Esophagus mucosa (tissue), 1 donor: ENCODE data around the gene BAZ1A. TPM values are rescaled to one million over a fixed set of nuclear protein-coding genes. Genes with fewer than 3 reads are reported as not detected.
"Not testable (repeated sequence)": the region's sequence is repeated elsewhere in the genome, so short reads cannot be mapped to it uniquely, and the experiment has no call there.

ENCODE experiments used
- ATAC-seq: fragments of 200-7000 bp; cut with Tn5 transposase; one replicate; pipeline ENCODE4 v1.9.1; 2020
- total RNA-seq: library from RNA; stranded (reverse); gene quantifications from one replicate; pipeline ENCODE4 v1.2.4, GENCODE V29; 2023
- donor health status: DM: yes; HTN: yes; CAD: no.

BAZ1A gene
- total RNA-seq, 1 donor from 2014 or later = 34.6 TPM

- no peak for ATAC-seq
Observed at GRCh38 chr14:34857689-34858449, 17.3 kb downstream of the BAZ1A start.

GRCh38 chr14:34853041-34853440 is 22.1 kb downstream of the BAZ1A start:
- ATAC-seq = no peak

GRCh38 chr14:34851395-34851794 is 23.8 kb downstream of the BAZ1A start:
- ATAC-seq = no peak

- no peak for ATAC-seq
Observed at GRCh38 chr14:34845869-34846268, 29.3 kb downstream of the BAZ1A start.

- peak; percentile 100 for ATAC-seq
Observed at GRCh38 chr14:34843011-34843554, 32.1 kb downstream of the BAZ1A start.

GRCh38 chr14:34837801-34838322 is 37.3 kb downstream of the BAZ1A start:
- no peak for ATAC-seq

GRCh38 chr14:34835312-34835711 is 39.8 kb downstream of the BAZ1A start:
- ATAC-seq = peak; percentile 17

- ATAC-seq = no peak
Observed at GRCh38 chr14:34833549-34834523, 41.3 kb downstream of the BAZ1A start.

GRCh38 chr14:34826661-34827060 is 48.5 kb downstream of the BAZ1A start:
- peak; percentile 58 for ATAC-seq

GRCh38 chr14:34824826-34825225 is 50.3 kb downstream of the BAZ1A start:
- ATAC-seq = no peak

GRCh38 chr14:34824256-34824655 is 50.9 kb downstream of the BAZ1A start:
- no peak for ATAC-seq

GRCh38 chr14:34817768-34818167 is 57.4 kb downstream of the BAZ1A start:
- ATAC-seq = no peak

GRCh38 chr14:34810028-34810427 is 65.1 kb downstream of the BAZ1A start:
- no peak for ATAC-seq

GRCh38 chr14:34806257-34806656 is 68.9 kb downstream of the BAZ1A start:
- ATAC-seq = no peak

GRCh38 chr14:34804933-34805332 is 70.2 kb downstream of the BAZ1A start:
- no peak for ATAC-seq

GRCh38 chr14:34798861-34799260 is 76.3 kb downstream of the BAZ1A start:
- ATAC-seq = not testable (repeated sequence)

- ATAC-seq = no peak
Observed at GRCh38 chr14:34797747-34798583, 77.2 kb downstream of the BAZ1A start.

- no peak for ATAC-seq
Observed at GRCh38 chr14:34796902-34797301, 78.3 kb downstream of the BAZ1A start.

- ATAC-seq = no peak
Observed at GRCh38 chr14:34794941-34795340, 80.2 kb downstream of the BAZ1A start.

- ATAC-seq = no peak
Observed at GRCh38 chr14:34794217-34794616, 80.9 kb downstream of the BAZ1A start.

GRCh38 chr14:34792598-34792997 is 82.6 kb downstream of the BAZ1A start:
- ATAC-seq = no peak
